OCI-LY7 (cell line): Measurements from ENCODE around the gene KLHL26. TPM values are rescaled to one million over a fixed set of nuclear protein-coding genes. Genes with fewer than 3 reads are reported as not detected.

Experiments
- BruUV-seq: library from RNA; stranded (reverse); fragments of 400-500 nt; replicated peaks from 2 replicates; lab custom pipeline; 2021; lab: Mats Ljungman, UMichigan
- CTCF ChIA-PET: fragments of 300-600 bp; sonication (Branson Sonifier 250); formaldehyde crosslinking; loops from one replicate; lab custom pipeline; 2022; ENCODE audit warnings: antibody characterized with exemption; ENCODE audit not compliant: unreplicated experiment; lab: Charles Lee
- POLR2A ChIA-PET: fragments of 300-600 bp; sonication (Branson Sonifier 250); formaldehyde crosslinking; loops from one replicate; lab custom pipeline; 2022; ENCODE audit warnings: antibody characterized with exemption; lab: Charles Lee
- DNase-seq: peaks from one replicate; pipeline ENCODE4 v3.0.0-alpha.2; 2015; ENCODE audit warnings: low spot score
- H2AFZ ChIP-seq: fragments of 200-600 bp; sonication (generic), shearing (Covaris generic); 2 replicates; pipeline ENCODE4 v1.6.1; 2014; ENCODE audit warnings: mild to moderate bottlenecking, antibody characterized with exemption, low read length, moderate library complexity
- H3K27ac ChIP-seq: fragments of 200-600 bp; sonication (generic); 2 replicates; pipeline ENCODE4 v1.5.1; 2014; ENCODE audit warnings: mixed run types, low read depth, mild to moderate bottlenecking, moderate library complexity, low read length, inconsistent platforms; ENCODE audit not compliant: poor library complexity, severe bottlenecking
- H3K36me3 ChIP-seq: fragments of 200-600 bp; sonication (generic); 2 replicates; pipeline ENCODE4 v1.6.1; 2014; ENCODE audit warnings: mild to moderate bottlenecking, antibody characterized with exemption, low read length, moderate library complexity, mixed read lengths; ENCODE audit not compliant: insufficient read depth
- H3K4me1 ChIP-seq: fragments of 200-600 bp; sonication (generic); 2 replicates; pipeline ENCODE4 v1.5.1; 2014; ENCODE audit warnings: mild to moderate bottlenecking, low read length; ENCODE audit not compliant: insufficient read depth, poor library complexity, severe bottlenecking
- H3K4me2 ChIP-seq: fragments of 200-600 bp; sonication (generic); 2 replicates; pipeline ENCODE4 v1.6.1; 2014; ENCODE audit warnings: mild to moderate bottlenecking, low read length
- H3K4me3 ChIP-seq: fragments of 200-600 bp; sonication (generic); 2 replicates; pipeline ENCODE4 v1.5.1; 2014; ENCODE audit warnings: mild to moderate bottlenecking, low read depth, low read length; ENCODE audit not compliant: poor library complexity, severe bottlenecking
- H3K79me2 ChIP-seq: fragments of 200-600 bp; sonication (generic); 2 replicates; pipeline ENCODE4 v1.6.1; 2016; ENCODE audit warnings: low read depth, mild to moderate bottlenecking, low read length, moderate library complexity, mixed read lengths; ENCODE audit not compliant: insufficient read depth
- H3K9me2 ChIP-seq: fragments of 200-600 bp; sonication (generic); 2 replicates; pipeline ENCODE4 v1.6.1; 2016; ENCODE audit warnings: mild to moderate bottlenecking, low read length, mixed read lengths; ENCODE audit not compliant: insufficient read depth
- H3K9me3 ChIP-seq: fragments of 200-600 bp; sonication (generic); 2 replicates; pipeline ENCODE4 v1.6.1; 2014; ENCODE audit warnings: mild to moderate bottlenecking, mixed run types, low read length, mixed read lengths
- H4K20me1 ChIP-seq: fragments of 200-600 bp; sonication (generic); 2 replicates; pipeline ENCODE4 v1.6.1; 2014; ENCODE audit warnings: mild to moderate bottlenecking, antibody characterized with exemption, low read length, moderate library complexity, mixed read lengths; ENCODE audit not compliant: insufficient read depth
- CTCF ChIP-seq: fragments of 200-600 bp; sonication (generic); conservative IDR thresholded peaks from 2 replicates; pipeline ENCODE4 v1.5.1; 2014; ENCODE audit warnings: mild to moderate bottlenecking, antibody characterized with exemption, low read length, moderate library complexity, mixed read lengths
- EZH2phosphoT487 ChIP-seq: fragments of 200-600 bp; sonication (generic); IDR thresholded peaks from 2 replicates; pipeline ENCODE4 v1.6.1; 2018; ENCODE audit warnings: low read depth, borderline replicate concordance, mild to moderate bottlenecking, mixed run types, antibody characterized with exemption, low read length, moderate library complexity, mixed read lengths
- intact Hi-C: fragments of 100-400 bp; cut with micrococcal nuclease; formaldehyde crosslinking; loops from one replicate; pipeline ENCODE4 v1.10.0; 2022; ENCODE audit not compliant: unreplicated experiment
- total RNA-seq, 2 experiments: library from RNA; depleted of rRNA in 1 of 2; stranded (reverse); fragments of >200 nt in 1 of 2; shearing (Covaris generic) in 1 of 2; gene quantifications; 2 replicates each; pipeline ENCODE4 v1.2.3, GENCODE V29; 2014 to 2022

Gene KLHL26
- total RNA-seq, 2 experiments from 2014 or later = 1.0 to 8.9 TPM

- no peak for TF ChIP-seq CTCF
- 0 out of 2 replicates have a peak, but pooled peaks have one; percentile 61 for TF ChIP-seq EZH2phosphoT487
- Histone ChIP-seq H2AFZ (no peak overlapping the region), H4K20me1 (no peaks in the 10 kb centered on the region), H3K4me1 (no peaks in the 10 kb centered on the region), H3K79me2 (no peaks in the 10 kb centered on the region), H3K27ac (no peak overlapping the region), H3K9me2 (no peaks in the 10 kb centered on the region), H3K4me2 (no peak overlapping the region), H3K9me3 (no peaks in the 10 kb centered on the region), H3K4me3 (no peak overlapping the region), H3K36me3 (no peaks in the 10 kb centered on the region)
- CTCF ChIA-PET = no interaction called here
- BruUV-seq = no TSS peak
- no peak for DNase-seq
- intact Hi-C loops = no loop called here
- POLR2A ChIA-PET = no interaction called here
These were observed 31.1 kb upstream of the KLHL26 start for GRCh38 chr19:18605546-18606280.

GRCh38 chr19:18606281-18607225 lies 30.3 kb upstream of the KLHL26 start, which contains the start of gene CRLF1:
TSS of gene CRLF1 (minus strand) at chr19:18606799. CDS start at chr19:18606656, 143 bp downstream.
- Histone ChIP-seq H2AFZ (no peak within 1 kb of the TSS), H3K36me3 (no peaks in the 10 kb centered on the region), H3K4me1 (peaks cover 5% of the 10 kb centered on the region), H3K79me2 (no peaks in the 10 kb centered on the region), H3K9me2 (no peaks in the 10 kb centered on the region), H3K4me2 (no peak within 1 kb of the TSS), H3K4me3 (no peak within 1 kb of the TSS), H3K9me3 (no peaks in the 10 kb centered on the region), H4K20me1 (no peaks in the 10 kb centered on the region), H3K27ac (no peak within 1 kb of the TSS)
- ChIA-PET POLR2A (no interaction called here), CTCF (no interaction called here)
- DNase-seq = no peak
- BruUV-seq = no TSS peak
- no peak for TF ChIP-seq EZH2phosphoT487
- TF ChIP-seq CTCF = no peak
- intact Hi-C loops = no loop called here
